ENCODE measurements around the gene NSMCE1.

DNA sequence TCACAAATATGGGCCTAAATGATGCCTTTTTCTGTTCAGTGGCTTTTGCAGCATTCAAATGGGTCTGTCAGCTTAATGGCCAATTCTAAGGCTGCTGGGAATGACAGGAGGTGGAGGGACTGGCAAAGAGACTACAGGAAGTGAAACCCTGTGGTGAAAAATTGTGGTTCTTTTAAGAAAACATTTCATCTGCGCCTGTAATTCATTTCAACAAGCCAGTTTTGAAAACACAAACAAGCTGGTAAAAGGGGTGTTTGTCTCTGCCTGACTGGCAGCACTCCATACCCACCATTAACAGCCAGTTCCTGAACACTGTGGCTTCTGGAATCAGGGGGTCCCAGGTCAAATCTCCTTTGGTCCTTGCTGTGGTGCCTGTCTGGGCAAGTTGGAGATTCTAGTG, 68.8 kb downstream of the NSMCE1 start:
- TF ChIP-seq, protein P1, sequence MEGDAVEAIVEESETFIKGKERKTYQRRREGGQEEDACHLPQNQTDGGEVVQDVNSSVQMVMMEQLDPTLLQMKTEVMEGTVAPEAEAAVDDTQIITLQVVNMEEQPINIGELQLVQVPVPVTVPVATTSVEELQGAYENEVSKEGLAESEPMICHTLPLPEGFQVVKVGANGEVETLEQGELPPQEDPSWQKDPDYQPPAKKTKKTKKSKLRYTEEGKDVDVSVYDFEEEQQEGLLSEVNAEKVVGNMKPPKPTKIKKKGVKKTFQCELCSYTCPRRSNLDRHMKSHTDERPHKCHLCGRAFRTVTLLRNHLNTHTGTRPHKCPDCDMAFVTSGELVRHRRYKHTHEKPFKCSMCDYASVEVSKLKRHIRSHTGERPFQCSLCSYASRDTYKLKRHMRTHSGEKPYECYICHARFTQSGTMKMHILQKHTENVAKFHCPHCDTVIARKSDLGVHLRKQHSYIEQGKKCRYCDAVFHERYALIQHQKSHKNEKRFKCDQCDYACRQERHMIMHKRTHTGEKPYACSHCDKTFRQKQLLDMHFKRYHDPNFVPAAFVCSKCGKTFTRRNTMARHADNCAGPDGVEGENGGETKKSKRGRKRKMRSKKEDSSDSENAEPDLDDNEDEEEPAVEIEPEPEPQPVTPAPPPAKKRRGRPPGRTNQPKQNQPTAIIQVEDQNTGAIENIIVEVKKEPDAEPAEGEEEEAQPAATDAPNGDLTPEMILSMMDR (conservative IDR thresholded peaks at IDR 0.05; ENCODE audit: low read depth, low read length), result no peak
- TF ChIP-seq EZH2 (IDR thresholded peaks at IDR 0.05; ENCODE audit: borderline replicate concordance, low read depth, low read length, poor library complexity, severe bottlenecking), result no peak

Measured in A673 (cell line).